Choroid plexus epithelial cell (primary cell): ENCODE results near the gene GAS1.
A peak's percentile ranks its signal among the peaks of the same experiment; 100 is the strongest.

ENCODE experiments used
- DNase-seq: peaks from one replicate; pipeline ENCODE4 v3.0.0-alpha.2; 2010; ENCODE audit warnings: low read depth
- H3K4me3 ChIP-seq: 2 replicates; pipeline ENCODE4 v1.5.1; 2011; ENCODE audit warnings: low read depth, mild to moderate bottlenecking, control low read depth, low read length, moderate library complexity
- TF ChIP-seq, protein P1 (sequence below): conservative IDR thresholded peaks from 2 replicates; pipeline ENCODE4 v1.5.1; 2011; ENCODE audit warnings: low read depth, mild to moderate bottlenecking, control low read depth, inconsistent platforms, low read length, moderate library complexity

Gene GAS1

DNA sequence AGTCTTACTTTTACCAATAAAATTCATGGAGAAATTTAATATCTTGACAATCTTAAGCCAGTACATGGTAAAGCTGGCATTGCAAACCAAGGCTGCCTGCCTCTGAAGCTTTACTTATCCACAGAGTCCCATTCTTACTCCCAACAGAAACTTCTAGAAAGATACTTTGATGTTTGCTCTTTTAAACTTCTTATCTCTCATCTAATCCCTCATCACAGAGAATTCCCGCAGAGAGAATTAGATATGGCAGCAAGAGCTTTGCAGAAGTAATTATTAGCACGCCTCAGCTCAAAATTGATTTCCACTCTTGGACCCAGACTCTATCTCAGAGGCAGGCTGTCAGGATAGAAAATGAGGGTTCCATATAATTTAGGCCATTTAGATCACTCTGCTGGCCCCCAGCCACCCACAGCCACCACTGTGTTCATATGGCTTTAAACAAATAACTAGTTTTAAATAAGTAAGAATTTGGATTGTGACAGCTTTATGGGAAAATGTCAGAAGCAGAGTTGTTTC, 37.9 kb upstream of the GAS1 start:
- TF ChIP-seq, protein P1, sequence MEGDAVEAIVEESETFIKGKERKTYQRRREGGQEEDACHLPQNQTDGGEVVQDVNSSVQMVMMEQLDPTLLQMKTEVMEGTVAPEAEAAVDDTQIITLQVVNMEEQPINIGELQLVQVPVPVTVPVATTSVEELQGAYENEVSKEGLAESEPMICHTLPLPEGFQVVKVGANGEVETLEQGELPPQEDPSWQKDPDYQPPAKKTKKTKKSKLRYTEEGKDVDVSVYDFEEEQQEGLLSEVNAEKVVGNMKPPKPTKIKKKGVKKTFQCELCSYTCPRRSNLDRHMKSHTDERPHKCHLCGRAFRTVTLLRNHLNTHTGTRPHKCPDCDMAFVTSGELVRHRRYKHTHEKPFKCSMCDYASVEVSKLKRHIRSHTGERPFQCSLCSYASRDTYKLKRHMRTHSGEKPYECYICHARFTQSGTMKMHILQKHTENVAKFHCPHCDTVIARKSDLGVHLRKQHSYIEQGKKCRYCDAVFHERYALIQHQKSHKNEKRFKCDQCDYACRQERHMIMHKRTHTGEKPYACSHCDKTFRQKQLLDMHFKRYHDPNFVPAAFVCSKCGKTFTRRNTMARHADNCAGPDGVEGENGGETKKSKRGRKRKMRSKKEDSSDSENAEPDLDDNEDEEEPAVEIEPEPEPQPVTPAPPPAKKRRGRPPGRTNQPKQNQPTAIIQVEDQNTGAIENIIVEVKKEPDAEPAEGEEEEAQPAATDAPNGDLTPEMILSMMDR = no peak
- no peak overlapping the region for H3K4me3 ChIP-seq
- DNase-seq = no peak

DNA sequence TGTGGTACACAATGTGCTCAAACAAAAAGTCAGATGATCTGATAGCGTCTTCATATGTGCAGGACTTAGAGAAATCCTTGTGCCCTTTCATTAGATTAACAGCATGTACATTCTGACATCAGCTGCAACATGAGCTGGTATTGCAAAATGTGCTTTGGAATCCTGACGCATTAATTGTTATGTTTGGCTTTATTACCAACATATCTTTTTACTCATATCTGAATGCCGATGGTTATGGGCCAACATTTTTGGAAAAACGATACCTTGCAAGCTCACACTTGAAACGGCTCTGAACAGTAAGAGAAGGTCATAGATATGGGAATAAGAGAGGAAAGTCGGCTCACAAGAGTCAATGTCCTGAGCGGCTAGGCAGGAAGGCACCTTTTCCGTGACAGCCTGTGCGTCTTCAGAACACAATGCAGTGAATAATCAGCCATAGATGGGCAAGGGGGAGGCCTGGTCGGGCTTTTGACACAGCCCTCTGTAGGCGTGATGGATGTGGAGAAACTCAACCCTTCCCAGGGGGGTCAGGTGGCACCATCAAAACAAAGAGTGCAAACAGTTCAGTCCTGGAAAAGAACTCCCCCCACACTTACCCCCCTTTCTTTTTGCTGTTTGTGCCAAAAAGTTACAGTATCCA, 36.4 kb upstream of the GAS1 start:
- peak; percentile 99 for DNase-seq
- TF ChIP-seq, protein P1 = no peak
- no peak overlapping the region for H3K4me3 ChIP-seq

- no peak for DNase-seq
- no peak overlapping the region for H3K4me3 ChIP-seq
- TF ChIP-seq, protein P1 = no peak
Observed at GRCh38 chr9:86983249-86983619, 35.9 kb upstream of the GAS1 start.

DNA sequence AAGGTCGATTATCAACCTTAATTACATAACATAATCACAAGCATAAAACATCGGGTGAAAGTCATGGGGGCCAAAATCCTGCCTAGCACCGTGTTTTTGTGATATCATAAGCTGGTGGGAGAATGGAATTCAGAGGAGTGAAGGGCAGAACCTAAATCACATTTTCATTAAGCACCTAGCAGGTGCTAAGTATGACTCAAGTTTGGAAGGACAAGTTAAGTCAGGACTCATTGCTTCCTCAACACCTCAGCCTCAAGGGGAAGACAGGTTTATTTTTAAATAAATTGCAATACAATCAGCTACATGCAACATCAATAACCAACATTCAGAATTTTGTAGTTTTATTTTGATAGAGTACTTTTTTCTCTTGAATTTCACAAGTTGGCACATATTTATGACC, 33.5 kb upstream of the GAS1 start:
- TF ChIP-seq, protein P1 = no peak
- no peak for DNase-seq
- H3K4me3 ChIP-seq = no peak overlapping the region

DNA sequence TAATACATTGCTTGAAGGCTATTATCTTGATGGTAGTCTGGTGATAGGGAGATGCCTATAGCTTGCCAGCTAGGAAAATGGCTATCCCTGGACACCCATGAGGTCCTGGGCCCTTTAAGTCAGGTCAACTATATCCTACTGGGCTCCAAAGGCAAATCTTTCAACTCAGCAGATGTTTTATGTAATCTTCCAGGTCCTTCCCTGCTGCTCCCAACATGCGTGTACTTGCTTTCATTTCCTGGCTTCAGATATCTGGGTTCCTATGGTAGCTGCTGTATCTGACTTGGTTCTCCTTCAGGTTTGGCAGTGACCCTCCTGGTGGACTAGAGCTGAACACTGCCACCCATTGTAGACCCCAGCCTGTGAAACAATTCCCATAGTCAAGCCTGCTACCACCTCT, 32.4 kb upstream of the GAS1 start:
- DNase-seq = no peak
- H3K4me3 ChIP-seq = no peak overlapping the region
- TF ChIP-seq, protein P1 = no peak

DNA sequence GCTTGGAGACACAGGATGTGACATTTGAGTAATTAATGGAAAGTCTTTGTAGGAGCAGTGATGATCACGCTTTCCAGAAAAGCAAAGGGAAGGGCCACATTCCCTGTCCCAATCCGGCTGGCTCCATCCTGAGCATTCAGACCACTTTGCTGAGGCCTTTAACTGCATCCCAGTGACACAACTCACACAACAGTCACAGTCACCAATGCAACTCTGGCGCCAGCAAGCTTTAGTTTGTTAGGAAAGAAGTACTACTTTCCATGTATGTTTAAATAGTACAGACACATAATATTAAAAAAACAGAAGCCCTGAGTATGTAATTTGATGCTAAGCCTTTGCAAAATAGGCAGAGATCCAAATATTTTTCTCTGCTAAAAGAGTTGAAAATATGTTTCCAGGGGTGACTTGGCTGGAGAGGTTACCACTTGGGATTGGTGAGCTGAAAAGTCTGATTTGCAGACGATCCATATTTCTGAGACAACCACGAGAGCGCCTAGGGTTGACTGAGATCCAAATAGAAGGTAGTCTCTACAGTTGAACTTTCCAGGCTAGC, 31.7 kb upstream of the GAS1 start:
- no peak overlapping the region for H3K4me3 ChIP-seq
- DNase-seq = peak; percentile 94
- TF ChIP-seq, protein P1 = no peak

GRCh38 chr9:86978413-86978812, 31.1 kb upstream of the GAS1 start:
- DNase-seq = peak; percentile 50
- H3K4me3 ChIP-seq = no peak overlapping the region
- TF ChIP-seq, protein P1 = no peak
